UCSD-AML1 (cell line): ENCODE data around the gene SERPINB5.

ENCODE experiments used
- DNase-seq: peaks from one replicate; lab custom pipeline; 2025; ENCODE audit not compliant: unreplicated experiment; lab: John Stamatoyannopoulos, UW

Gene SERPINB5

GRCh38 chr18:63467699-63468098, 9.1 kb upstream of the SERPINB5 start:
- no peak for DNase-seq

- no peak for DNase-seq
Measured at GRCh38 chr18:63468575-63468974, 8.2 kb upstream of the SERPINB5 start.

DNA sequence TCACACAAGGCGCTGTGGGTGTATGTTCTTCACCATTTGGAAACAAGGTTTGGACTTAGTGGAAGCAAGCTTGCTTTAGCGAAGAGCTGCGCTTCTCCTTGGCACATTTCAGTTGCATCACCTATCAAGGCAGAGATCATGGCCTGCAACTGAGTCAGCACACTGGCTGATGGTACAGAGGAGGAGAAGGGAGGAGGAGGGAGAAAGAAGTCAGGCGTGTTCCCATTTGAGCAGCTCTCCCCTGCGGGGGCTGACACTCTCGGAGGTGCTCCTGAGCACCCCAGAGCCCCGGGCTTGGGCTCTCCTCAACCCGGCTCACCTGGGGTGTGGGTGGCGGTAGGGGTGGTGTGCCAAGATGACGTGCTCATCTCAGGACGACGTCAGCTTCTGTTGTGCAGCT, 6.0 kb upstream of the SERPINB5 start:
- no peak for DNase-seq

- DNase-seq, result no peak
Measured at GRCh38 chr18:63472380-63472779, 4.4 kb upstream of the SERPINB5 start.

DNA sequence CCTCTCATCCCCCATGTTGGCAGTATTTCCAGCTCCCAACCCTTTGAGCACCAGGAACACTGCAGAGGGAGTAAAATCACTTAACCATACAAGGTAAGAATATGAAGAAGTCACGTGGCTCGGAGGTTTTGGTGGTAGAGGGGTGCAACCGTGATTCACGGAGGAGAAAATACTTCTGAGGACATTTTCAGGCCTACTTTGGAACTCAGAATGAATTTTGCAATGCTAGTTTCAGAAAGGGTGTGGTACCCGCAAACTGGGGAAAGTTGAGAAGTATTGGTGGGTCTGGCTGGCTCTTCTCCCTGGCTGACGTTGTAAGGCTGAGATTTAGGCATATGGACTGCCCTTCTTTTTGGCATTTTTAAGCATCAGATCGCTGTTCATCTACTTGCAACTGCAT, 442 bp downstream of the SERPINB5 start:
- DNase-seq, result no peak

GRCh38 chr18:63477968-63478367, 1.2 kb downstream of the SERPINB5 start:
- DNase-seq, result no peak

- DNase-seq, result no peak
Measured at GRCh38 chr18:63479826-63480225, 3.1 kb downstream of the SERPINB5 start.

GRCh38 chr18:63480476-63480875, 3.7 kb downstream of the SERPINB5 start:
- DNase-seq, result no peak

GRCh38 chr18:63480915-63481314, 4.2 kb downstream of the SERPINB5 start:
- DNase-seq, result no peak

- DNase-seq, result no peak
Measured at GRCh38 chr18:63487676-63488075, 10.9 kb downstream of the SERPINB5 start.

- DNase-seq, result no peak
Measured at GRCh38 chr18:63488160-63488559, 11.4 kb downstream of the SERPINB5 start.

- DNase-seq, result no peak
Measured at GRCh38 chr18:63492851-63493250, 16.1 kb downstream of the SERPINB5 start.

DNA sequence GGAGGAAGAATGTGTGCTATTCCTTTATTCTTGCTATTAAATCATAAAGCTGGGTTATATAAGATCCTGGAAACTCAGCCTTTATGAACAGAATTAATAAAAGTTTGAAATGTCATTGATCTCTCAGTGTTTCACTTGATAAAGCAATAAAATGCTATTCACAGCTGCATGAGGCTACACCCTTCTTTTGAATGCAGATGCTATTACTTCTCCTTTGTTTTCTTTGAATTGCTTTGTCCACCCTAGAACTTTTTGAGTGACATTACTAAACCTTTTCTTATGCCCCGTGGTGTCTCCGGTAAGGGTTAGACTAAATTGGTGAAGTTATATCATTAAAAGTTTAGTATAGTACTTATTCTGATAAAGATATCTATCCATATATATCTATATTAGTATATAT, 18.9 kb downstream of the SERPINB5 start:
- no peak for DNase-seq

DNA sequence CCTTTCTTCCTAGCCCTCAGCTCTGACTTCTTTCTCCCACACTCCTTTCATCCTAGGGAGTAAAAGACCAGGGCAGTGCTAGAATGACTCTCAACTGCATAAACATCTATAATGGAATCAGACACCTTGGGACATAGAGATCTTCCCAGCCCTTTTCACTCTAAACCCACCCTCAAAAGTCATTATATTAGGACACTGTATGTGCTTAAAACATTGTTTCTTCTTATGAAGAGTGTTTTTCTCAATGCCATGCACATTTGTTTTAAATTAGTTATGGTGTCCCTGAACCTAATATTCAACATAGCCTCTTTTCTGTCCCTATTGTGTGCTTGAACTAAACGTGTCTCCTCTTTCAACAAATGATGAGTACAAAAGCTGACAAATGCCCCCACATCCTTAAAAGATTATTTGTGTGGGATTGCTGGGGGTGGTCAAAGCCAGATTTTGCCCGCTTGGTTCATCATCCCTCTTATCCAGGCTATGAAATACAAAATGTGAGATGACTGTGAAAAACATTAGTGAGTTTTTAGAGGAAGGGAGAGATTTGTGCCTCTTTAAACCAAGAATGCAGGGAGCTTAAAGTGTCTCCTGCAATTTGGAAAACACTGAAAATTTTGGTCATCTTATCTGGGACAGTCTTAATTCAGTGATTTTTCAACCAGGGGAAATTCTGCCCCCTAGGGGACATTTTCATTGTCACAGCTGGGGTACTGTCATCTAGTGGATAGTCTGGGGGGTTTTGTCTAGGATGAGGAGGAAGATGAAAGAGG, 29.0 kb downstream of the SERPINB5 start:
- no peak for DNase-seq

DNA sequence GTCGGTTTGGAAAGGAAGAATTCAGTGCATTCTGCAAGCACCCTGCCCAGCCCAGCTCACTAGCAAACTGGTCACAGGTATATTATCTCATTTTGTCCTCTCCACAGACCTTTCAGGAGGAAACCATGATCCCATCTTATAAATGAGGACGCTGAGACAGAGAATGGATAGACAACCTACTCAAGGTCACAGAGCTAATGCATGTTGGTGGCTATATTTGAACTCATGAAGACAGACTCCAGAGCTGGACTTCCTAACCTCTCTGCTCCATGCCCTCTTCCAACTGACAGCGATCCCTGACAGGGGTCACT, 29.5 kb downstream of the SERPINB5 start:
- DNase-seq, result no peak

GRCh38 chr18:63508596-63508995, 31.8 kb downstream of the SERPINB5 start:
- DNase-seq, result no peak

DNA sequence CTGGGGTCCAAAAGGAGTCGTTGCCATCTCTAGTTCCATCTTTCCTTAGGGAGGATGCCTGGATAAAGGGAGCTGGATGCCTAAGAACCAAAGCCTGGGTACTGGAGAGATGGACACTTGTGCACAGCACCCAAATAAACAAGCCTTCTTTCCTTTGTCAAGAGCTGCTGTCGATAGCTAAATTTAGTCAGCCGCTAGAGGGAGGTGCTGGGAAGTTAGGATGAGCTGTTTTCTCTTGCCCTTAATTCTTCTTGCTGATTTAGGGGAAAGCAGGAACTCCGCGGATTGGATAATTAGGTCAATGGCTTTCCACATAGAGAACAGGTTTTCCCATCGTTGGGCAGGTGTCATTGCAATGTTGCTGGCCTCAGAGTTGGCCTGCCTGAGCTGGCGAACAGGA, 34.5 kb downstream of the SERPINB5 start:
- peak; percentile 10 for DNase-seq

DNA sequence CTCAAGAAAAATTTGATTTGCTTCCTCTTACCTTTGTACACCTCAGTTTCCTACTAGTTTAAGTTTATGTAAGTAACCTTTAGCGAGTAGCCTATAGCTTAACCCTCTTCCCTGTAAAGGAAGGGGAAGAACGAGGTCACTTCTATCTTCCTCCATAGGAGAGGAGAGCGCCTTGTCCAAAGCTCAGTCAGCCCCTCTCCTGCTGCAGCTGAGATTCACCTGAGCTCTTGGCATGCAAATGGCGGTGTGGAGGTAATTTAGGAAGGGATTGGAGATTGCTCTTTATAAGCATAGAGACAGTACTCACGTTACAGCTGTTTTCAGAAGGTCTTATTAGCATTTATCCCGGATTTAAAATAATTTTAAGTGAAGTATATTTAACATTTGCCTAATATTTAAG, 37.6 kb downstream of the SERPINB5 start:
- DNase-seq, result no peak

- DNase-seq, result no peak
Measured at GRCh38 chr18:63514888-63515678, 38.3 kb downstream of the SERPINB5 start.

DNA sequence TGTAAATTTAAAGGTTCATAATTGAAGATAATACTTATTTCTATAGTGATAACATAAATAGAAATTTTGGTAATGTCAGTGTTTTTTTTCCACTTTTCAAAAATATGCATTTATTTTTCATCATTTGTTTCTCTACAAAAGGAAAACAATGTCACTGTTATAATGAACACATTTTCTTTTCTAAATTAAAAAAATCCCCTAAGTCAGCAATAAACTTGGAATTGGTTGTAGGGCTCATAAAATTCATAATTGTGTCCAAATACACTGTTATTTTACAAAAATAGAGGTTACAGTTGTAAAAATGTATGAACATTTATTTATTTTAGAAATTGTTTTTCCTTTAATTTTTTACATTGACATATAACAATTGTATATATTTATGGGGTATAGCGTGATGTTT, 39.0 kb downstream of the SERPINB5 start:
- no peak for DNase-seq

- DNase-seq, result peak; percentile 19
Measured at GRCh38 chr18:63518178-63519012, 41.6 kb downstream of the SERPINB5 start.
